ENCODE results near the gene RTN4RL2.

RTN4RL2 gene

DNA sequence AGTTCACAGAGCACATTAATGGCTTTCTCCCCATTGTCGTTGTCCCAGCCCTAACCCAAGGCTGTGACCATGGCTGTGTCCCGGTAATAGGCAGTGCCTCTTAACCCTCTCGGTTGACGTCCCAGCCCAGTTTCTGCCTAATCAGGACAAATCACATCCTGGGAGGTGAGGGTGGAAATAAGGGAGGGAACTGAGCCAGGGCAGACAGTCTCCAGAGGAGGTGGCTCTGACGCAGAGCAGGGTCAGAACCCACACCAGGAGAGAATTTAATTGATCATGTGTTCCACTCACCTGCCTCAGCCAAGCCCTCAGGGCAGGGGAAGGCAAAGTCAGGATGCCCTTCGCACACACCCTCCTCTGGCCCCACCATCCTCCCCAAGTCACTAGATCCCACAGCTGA is 38.2 kb downstream of the RTN4RL2 start:
- Mint-ChIP-seq H3K4me3 (no peak overlapping the region), H3K4me1 (peaks cover 8% of the 10 kb centered on the region), H3K27me3 (no peaks in the 10 kb centered on the region), H3K9me3 (no peaks in the 10 kb centered on the region), H3K27ac (no peak overlapping the region), H3K36me3 (peaks cover 22% of the 10 kb centered on the region)
- DNase-seq = no peak
- CTCF ChIA-PET = interaction anchor here (2.4 to 8.8 kb wide), 2 partner anchors 17 to 40 kb away, joined by 6 to 92 read pairs; no protein-coding TSS in a partner anchor

DNA sequence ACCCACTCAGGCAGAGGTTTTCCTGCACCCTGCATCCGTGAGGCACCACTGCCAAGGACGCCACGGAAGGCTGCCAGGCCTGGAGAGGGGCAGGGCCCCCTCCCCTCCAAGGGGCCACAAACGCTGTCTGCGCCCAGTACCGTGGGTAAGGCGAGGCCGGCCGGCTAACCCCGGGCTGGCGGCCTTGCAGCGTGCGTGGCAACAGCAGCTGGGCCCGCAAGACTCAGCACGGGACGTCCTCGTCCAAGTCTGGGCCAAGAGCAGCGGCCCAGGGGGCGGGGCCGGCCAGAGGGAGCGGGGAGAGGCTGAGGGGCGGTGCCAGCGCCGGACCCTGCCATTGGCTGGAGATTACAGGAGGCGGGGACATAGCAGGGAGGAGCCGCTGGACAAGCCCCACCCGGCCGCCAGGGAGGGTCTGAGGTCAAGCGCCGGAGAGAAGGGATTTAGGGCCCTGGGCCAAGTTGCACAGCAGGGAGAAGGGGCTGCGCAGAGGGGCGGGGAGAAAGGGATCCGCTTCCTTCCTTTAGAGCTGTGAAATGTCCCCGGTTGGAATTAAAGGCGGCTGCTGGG is 39.2 kb downstream of the RTN4RL2 start:
- Mint-ChIP-seq H3K36me3 (peaks cover 20% of the 10 kb centered on the region), H3K4me1 (peaks cover 2% of the 10 kb centered on the region), H3K27me3 (no peaks in the 10 kb centered on the region), H3K4me3 (no peak overlapping the region), H3K27ac (no peak overlapping the region), H3K9me3 (no peaks in the 10 kb centered on the region)
- DNase-seq = peak; percentile 56
- CTCF ChIA-PET = interaction anchor here (2.4 kb wide), 1 partner anchor 41 kb away, joined by 6 read pairs; no protein-coding TSS in a partner anchor

- DNase-seq = no peak
- Mint-ChIP-seq H3K36me3 (peaks cover 20% of the 10 kb centered on the region), H3K4me1 (peaks cover 2% of the 10 kb centered on the region), H3K4me3 (no peak overlapping the region), H3K27ac (no peak overlapping the region), H3K27me3 (no peaks in the 10 kb centered on the region), H3K9me3 (no peaks in the 10 kb centered on the region)
- CTCF ChIA-PET = interaction anchor here (2.4 kb wide), 1 partner anchor 42 kb away, joined by 6 read pairs; no protein-coding TSS in a partner anchor
Measured at GRCh38 chr11:57499983-57500461, 39.7 kb downstream of the RTN4RL2 start.

- H3K4me3 Mint-ChIP-seq = no peak overlapping the region
- H3K27me3 Mint-ChIP-seq = no peaks in the 10 kb centered on the region
- H3K9me3 Mint-ChIP-seq = no peaks in the 10 kb centered on the region
- peaks cover 19% of the 10 kb centered on the region for H3K36me3 Mint-ChIP-seq
- DNase-seq = no peak
- CTCF ChIA-PET = interaction anchor here (2.4 to 2.6 kb wide), 2 partner anchors 26 to 42 kb away, joined by 6 to 16 read pairs; no protein-coding TSS in a partner anchor
- no peak overlapping the region for H3K27ac Mint-ChIP-seq
- H3K4me1 Mint-ChIP-seq = peaks cover 2% of the 10 kb centered on the region
Measured at GRCh38 chr11:57500515-57500914, 40.2 kb downstream of the RTN4RL2 start.

GRCh38 chr11:57500926-57501325 is 40.6 kb downstream of the RTN4RL2 start:
- CTCF ChIA-PET = interaction anchor here (2.4 to 2.6 kb wide), 2 partner anchors 8 to 26 kb away, joined by 16 to 50 read pairs; no protein-coding TSS in a partner anchor
- peaks cover under 1% of the 10 kb centered on the region for H3K4me1 Mint-ChIP-seq
- H3K4me3 Mint-ChIP-seq = no peak overlapping the region
- no peak for DNase-seq
- no peak overlapping the region for H3K27ac Mint-ChIP-seq
- H3K27me3 Mint-ChIP-seq = no peaks in the 10 kb centered on the region
- H3K36me3 Mint-ChIP-seq = peaks cover 15% of the 10 kb centered on the region
- no peaks in the 10 kb centered on the region for H3K9me3 Mint-ChIP-seq

DNA sequence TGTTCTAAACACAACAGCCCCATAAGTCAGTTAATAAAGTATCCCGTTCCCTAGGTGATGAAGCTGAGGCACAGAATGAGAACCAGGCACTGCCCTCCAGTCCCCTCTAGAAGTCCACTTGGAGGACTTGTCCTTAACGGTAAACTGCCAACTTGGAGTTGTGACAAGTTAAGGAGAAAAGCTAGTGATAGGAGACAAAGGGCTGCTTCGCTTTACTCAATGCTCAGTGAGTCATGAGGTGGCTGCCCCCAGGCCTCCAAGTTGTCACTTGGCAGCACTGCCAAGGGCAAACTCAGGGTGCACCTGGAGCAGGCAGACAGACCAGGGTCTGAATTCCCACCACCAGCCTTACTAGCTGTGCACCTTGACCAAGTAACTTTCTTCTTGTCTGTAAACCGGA is 41.6 kb downstream of the RTN4RL2 start:
- H3K4me1 Mint-ChIP-seq = no peaks in the 10 kb centered on the region
- CTCF ChIA-PET = interaction anchor here (1.2 to 2.6 kb wide), 4 partner anchors 9 to 44 kb away, joined by 3 to 50 read pairs (median 10); no protein-coding TSS in a partner anchor
- H3K4me3 Mint-ChIP-seq = no peak overlapping the region
- H3K36me3 Mint-ChIP-seq = peaks cover 10% of the 10 kb centered on the region
- no peak for DNase-seq
- H3K27me3 Mint-ChIP-seq = no peaks in the 10 kb centered on the region
- H3K9me3 Mint-ChIP-seq = no peaks in the 10 kb centered on the region
- H3K27ac Mint-ChIP-seq = no peak overlapping the region

DNA sequence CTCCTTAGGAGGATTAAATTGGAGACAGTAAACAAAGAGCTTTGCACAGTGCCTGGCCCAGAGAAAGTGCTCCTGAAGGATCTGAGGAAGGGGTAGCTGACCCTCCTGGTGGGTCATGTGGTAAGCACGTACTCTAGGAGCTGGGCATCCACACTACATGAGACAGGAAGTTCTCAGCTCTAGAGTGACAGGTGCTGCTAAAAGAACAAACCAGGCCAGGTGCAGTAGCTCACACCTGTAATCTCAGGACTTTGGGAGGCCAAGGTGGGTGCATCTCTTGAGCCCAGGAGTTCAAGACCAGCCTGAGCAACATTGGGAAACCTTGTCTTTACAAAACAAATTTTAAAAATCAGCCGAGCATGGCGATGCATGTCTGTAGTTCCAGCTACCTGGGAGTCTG is 42.0 kb downstream of the RTN4RL2 start:
- Mint-ChIP-seq H3K36me3 (peaks cover 8% of the 10 kb centered on the region), H3K27ac (no peak overlapping the region), H3K9me3 (no peaks in the 10 kb centered on the region), H3K4me1 (no peaks in the 10 kb centered on the region), H3K27me3 (no peaks in the 10 kb centered on the region), H3K4me3 (no peak overlapping the region)
- DNase-seq = no peak
- CTCF ChIA-PET = interaction anchor here (1.2 to 2.6 kb wide), 4 partner anchors 9 to 45 kb away, joined by 3 to 50 read pairs (median 10); no protein-coding TSS in a partner anchor

- CTCF ChIA-PET = interaction anchor here (1.2 to 2.6 kb wide), 4 partner anchors 9 to 45 kb away, joined by 3 to 50 read pairs (median 10); no protein-coding TSS in a partner anchor
- Mint-ChIP-seq H3K27ac (no peak overlapping the region), H3K4me3 (no peak overlapping the region), H3K4me1 (no peaks in the 10 kb centered on the region), H3K36me3 (peaks cover 8% of the 10 kb centered on the region), H3K9me3 (no peaks in the 10 kb centered on the region), H3K27me3 (no peaks in the 10 kb centered on the region)
- DNase-seq = no peak
Measured at GRCh38 chr11:57502870-57503269, 42.5 kb downstream of the RTN4RL2 start.

GRCh38 chr11:57504511-57504910 is 44.2 kb downstream of the RTN4RL2 start:
- Mint-ChIP-seq H3K4me3 (no peak overlapping the region), H3K9me3 (no peaks in the 10 kb centered on the region), H3K27ac (no peak overlapping the region), H3K4me1 (peaks cover 5% of the 10 kb centered on the region), H3K27me3 (no peaks in the 10 kb centered on the region), H3K36me3 (peaks cover 11% of the 10 kb centered on the region)
- no peak for DNase-seq
- CTCF ChIA-PET = interaction anchor here (0.9 to 5.5 kb wide), 5 partner anchors 11 to 165 kb away, joined by 3 to 36 read pairs (median 4); no protein-coding TSS in a partner anchor

DNA sequence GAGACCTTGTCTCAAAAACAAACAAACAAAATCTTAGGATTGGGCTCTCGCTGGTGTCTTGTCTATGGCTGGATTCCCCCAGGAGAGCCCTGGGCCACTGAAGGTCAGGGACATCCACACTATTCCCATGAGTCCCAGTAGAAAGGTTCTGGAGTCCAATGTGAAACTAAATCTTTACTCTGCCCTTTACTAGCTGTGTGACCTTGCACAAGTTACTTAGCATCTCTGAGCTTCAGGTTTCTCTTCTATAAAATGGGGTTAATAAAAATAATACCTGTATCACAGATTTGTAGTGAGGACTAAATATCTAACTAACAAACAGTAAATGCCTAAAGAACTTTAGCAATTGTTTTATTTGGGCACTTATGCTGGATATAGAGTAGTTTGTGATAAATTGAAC is 46.2 kb downstream of the RTN4RL2 start:
- Mint-ChIP-seq H3K9me3 (no peaks in the 10 kb centered on the region), H3K27ac (no peak overlapping the region), H3K4me1 (peaks cover 9% of the 10 kb centered on the region), H3K36me3 (peaks cover 8% of the 10 kb centered on the region), H3K27me3 (no peaks in the 10 kb centered on the region), H3K4me3 (no peak overlapping the region)
- CTCF ChIA-PET = interaction anchor here (1.0 to 5.5 kb wide), 4 partner anchors 8 to 48 kb away, joined by 3 to 36 read pairs (median 5); no protein-coding TSS in a partner anchor
- no peak for DNase-seq

DNA sequence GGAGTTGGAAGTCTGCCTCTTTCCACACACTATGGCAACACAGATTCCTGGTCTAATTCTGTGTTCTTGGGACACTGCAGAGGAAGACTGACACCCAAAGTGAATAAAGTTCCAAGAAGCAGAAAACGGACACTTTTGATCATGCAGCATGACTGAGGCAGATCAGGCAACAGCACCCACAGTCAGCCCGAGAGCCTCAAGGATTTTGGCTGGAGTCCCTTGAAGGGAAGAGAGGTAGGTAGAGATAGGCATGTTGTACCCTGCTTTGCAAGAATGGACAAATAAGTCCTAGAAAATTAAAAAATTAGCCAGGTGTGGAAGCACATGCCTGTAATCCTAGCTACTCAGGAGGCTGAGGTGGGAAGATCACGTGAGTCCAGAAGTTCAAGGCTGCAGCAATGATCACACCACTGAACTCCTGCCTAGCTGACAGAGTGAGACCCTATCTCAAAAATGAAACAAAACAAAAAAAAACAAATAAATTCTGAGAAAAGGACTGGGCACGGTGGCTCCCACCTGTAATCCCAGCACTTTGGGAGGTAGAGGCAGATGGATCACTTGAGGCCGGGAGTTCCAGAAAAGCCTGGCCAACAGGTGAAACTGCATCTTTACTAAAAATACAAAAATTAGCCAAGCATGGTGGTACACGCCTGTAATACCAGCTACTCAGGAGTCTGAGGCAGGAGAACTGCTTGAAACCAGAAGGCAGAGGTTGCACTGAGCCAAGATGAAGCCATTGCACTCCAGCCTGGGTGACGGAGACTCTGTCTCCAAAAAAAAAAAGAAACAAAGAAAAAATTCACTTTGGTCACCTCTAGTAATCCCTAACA is 48.2 kb downstream of the RTN4RL2 start:
- Mint-ChIP-seq H3K27ac (no peak overlapping the region), H3K4me3 (no peak overlapping the region), H3K27me3 (no peaks in the 10 kb centered on the region), H3K4me1 (peaks cover 29% of the 10 kb centered on the region), H3K36me3 (peaks cover 16% of the 10 kb centered on the region), H3K9me3 (no peaks in the 10 kb centered on the region)
- CTCF ChIA-PET = interaction anchor here (1.6 to 5.5 kb wide), 3 partner anchors 8 to 18 kb away, joined by 3 to 36 read pairs (median 4); no protein-coding TSS in a partner anchor
- no peak for DNase-seq

DNA sequence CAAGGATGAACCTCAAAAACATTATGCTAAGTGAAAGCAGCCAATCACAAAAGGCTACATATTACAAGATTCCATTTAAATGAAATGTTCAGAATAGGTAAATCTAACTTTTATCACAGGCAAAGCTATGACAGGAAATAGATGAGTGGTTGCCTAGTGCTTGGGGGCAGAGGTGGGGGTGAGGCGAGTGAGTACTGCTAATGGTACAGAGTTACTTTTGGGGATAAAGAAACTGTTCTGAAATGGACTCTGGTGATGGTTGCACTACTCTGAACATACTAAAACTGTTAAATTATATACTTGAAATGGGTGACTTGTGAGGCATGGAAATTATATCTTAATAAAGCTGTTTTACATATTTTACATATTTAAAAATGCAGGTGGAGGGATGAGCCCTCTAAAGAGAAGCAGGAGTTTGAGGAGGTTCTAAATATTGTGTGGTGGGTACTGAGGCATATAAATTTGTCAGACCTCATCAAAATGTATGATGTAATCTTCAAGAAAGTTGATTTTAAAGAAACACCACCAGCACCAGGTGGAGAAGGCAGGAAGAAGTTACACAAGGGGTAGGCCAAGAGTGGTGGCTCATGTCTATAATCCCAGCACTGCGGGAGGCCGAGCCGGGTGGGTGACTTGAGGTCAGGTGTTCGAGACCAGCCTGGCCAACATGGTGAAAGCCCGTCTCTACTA is 51.6 kb downstream of the RTN4RL2 start:
- Mint-ChIP-seq H3K4me3 (no peak overlapping the region), H3K4me1 (peaks cover 42% of the 10 kb centered on the region), H3K27me3 (no peaks in the 10 kb centered on the region), H3K27ac (peak overlapping the region; percentile 25), H3K36me3 (peaks cover 17% of the 10 kb centered on the region), H3K9me3 (no peaks in the 10 kb centered on the region)
- CTCF ChIA-PET = interaction anchor here (0.8 to 2.3 kb wide), 4 partner anchors 9 to 29 kb away, joined by 3 to 16 read pairs (median 10); no protein-coding TSS in a partner anchor
- no peak for DNase-seq

- Mint-ChIP-seq H3K4me3 (peak overlapping the region; percentile 10), H3K27me3 (peaks cover 6% of the 10 kb centered on the region)
Measured at GRCh38 chr11:57512646-57513451, 52.5 kb downstream of the RTN4RL2 start.

More at GRCh38 chr11:57512646-57513451, 52.5 kb downstream of the RTN4RL2 start:
- H3K9me3 Mint-ChIP-seq = no peaks in the 10 kb centered on the region
- CTCF ChIA-PET = interaction anchor here (1.4 to 9.0 kb wide), 2 partner anchors 19 to 55 kb away, joined by 6 to 115 read pairs; no protein-coding TSS in a partner anchor
- H3K4me1 Mint-ChIP-seq = peaks cover 42% of the 10 kb centered on the region
- DNase-seq = no peak
- no peak overlapping the region for H3K27ac Mint-ChIP-seq
- H3K36me3 Mint-ChIP-seq = peaks cover 16% of the 10 kb centered on the region
